Trophoblast cell (in vitro differentiated cells and primary cell): Measurements from ENCODE around the gene MAPT.

Experiments
- DNase-seq, 2 donors: peaks; one replicate each; pipeline ENCODE4 v3.0.0-alpha.2; 2016
- H2AFZ ChIP-seq: 2 replicates; pipeline ENCODE4 v1.6.1; 2013; ENCODE audit warnings: low read length, moderate library complexity, mild to moderate bottlenecking; ENCODE audit not compliant: insufficient read depth, poor library complexity
- H2AK5ac ChIP-seq: 2 replicates; pipeline ENCODE4 v1.6.1; 2013; ENCODE audit warnings: mild to moderate bottlenecking, low read length
- H2BK120ac ChIP-seq: 2 replicates; pipeline ENCODE4 v1.6.1; 2013; ENCODE audit warnings: low read length, mild to moderate bottlenecking, moderate library complexity; ENCODE audit not compliant: insufficient read depth, poor library complexity
- H2BK12ac ChIP-seq: 2 replicates; pipeline ENCODE4 v1.6.1; 2013; ENCODE audit warnings: mild to moderate bottlenecking, low read length, moderate library complexity
- H2BK5ac ChIP-seq: 2 replicates; pipeline ENCODE4 v1.6.1; 2013; ENCODE audit warnings: low read length, low read depth, moderate library complexity, mild to moderate bottlenecking; ENCODE audit not compliant: poor library complexity
- H3K14ac ChIP-seq: 2 replicates; pipeline ENCODE4 v1.6.1; 2013; ENCODE audit warnings: mild to moderate bottlenecking, low read length
- H3K18ac ChIP-seq: 2 replicates; pipeline ENCODE4 v1.6.1; 2013; ENCODE audit warnings: mild to moderate bottlenecking, low read length
- H3K23ac ChIP-seq: 2 replicates; pipeline ENCODE4 v1.6.1; 2013; ENCODE audit warnings: low read length
- H3K27ac ChIP-seq: 2 replicates; pipeline ENCODE4 v1.5.1; 2013; ENCODE audit warnings: low read depth, mild to moderate bottlenecking, inconsistent platforms, low read length, moderate library complexity
- H3K27me3 ChIP-seq: 2 replicates; pipeline ENCODE4 v1.6.1; 2013; ENCODE audit warnings: inconsistent platforms, mild to moderate bottlenecking, low read length, moderate library complexity; ENCODE audit not compliant: insufficient read depth
- H3K36me3 ChIP-seq, 2 experiments: 1 replicate in 1 of 2; 2 replicates in 1 of 2; pipeline ENCODE4 v1.6.1; 2013; ENCODE audit warnings: low read length in 2 of 2, mild to moderate bottlenecking in 2 of 2, moderate library complexity in 1 of 2; ENCODE audit not compliant: insufficient read depth in 2 of 2, control insufficient read depth in 1 of 2
- H3K4ac ChIP-seq: 2 replicates; pipeline ENCODE4 v1.6.1; 2013; ENCODE audit warnings: low read depth, mild to moderate bottlenecking, low read length, moderate library complexity
- H3K4me1 ChIP-seq, 2 experiments: 1 replicate in 1 of 2; 2 replicates in 1 of 2; pipeline ENCODE4 v1.6.1; 2013; ENCODE audit warnings: low read length in 2 of 2, mild to moderate bottlenecking in 2 of 2, moderate library complexity in 1 of 2; ENCODE audit not compliant: insufficient read depth in 2 of 2, control insufficient read depth in 1 of 2
- H3K4me2 ChIP-seq: 2 replicates; pipeline ENCODE4 v1.6.1; 2013; ENCODE audit warnings: inconsistent platforms, mild to moderate bottlenecking, low read length, moderate library complexity
- H3K4me3 ChIP-seq: 2 replicates; pipeline ENCODE4 v1.5.1; 2013; ENCODE audit warnings: mild to moderate bottlenecking, low read depth, low read length, inconsistent platforms
- H3K79me1 ChIP-seq: one replicate; pipeline ENCODE4 v1.6.1; 2013; ENCODE audit warnings: low read length
- H3K79me2 ChIP-seq: 2 replicates; pipeline ENCODE4 v1.6.1; 2013; ENCODE audit warnings: low read length, mild to moderate bottlenecking; ENCODE audit not compliant: control insufficient read depth, insufficient read depth, poor library complexity
- H3K9ac ChIP-seq: 2 replicates; pipeline ENCODE4 v1.6.1; 2013; ENCODE audit warnings: mild to moderate bottlenecking, low read length
- H3K9me3 ChIP-seq: 2 replicates; pipeline ENCODE4 v1.6.1; 2013; ENCODE audit warnings: low read depth, mild to moderate bottlenecking, control low read depth, inconsistent platforms, low read length; ENCODE audit not compliant: insufficient read depth
- H4K12ac ChIP-seq: 2 replicates; pipeline ENCODE4 v1.6.1; 2013; ENCODE audit warnings: low read depth, mild to moderate bottlenecking, low read length, moderate library complexity
- H4K8ac ChIP-seq: 2 replicates; pipeline ENCODE4 v1.6.1; 2013; ENCODE audit warnings: low read depth, mild to moderate bottlenecking, low read length, moderate library complexity
- H4K91ac ChIP-seq: one replicate; pipeline ENCODE4 v1.6.1; 2013; ENCODE audit warnings: low read depth, mild to moderate bottlenecking, low read length, moderate library complexity
- WGBS: extraction: QIAGEN DNeasy Blood & Tissue Kit; methylation state at CpG from one replicate; pipeline ENCODE4 v1.1.7; 2013; ENCODE audit warnings: missing lambda C conversion rate; ENCODE audit not compliant: insufficient read length, insufficient coverage; ENCODE audit errors: extremely low coverage; 5-methylcytosine and 5-hydroxymethylcytosine counted together

MAPT gene

DNA sequence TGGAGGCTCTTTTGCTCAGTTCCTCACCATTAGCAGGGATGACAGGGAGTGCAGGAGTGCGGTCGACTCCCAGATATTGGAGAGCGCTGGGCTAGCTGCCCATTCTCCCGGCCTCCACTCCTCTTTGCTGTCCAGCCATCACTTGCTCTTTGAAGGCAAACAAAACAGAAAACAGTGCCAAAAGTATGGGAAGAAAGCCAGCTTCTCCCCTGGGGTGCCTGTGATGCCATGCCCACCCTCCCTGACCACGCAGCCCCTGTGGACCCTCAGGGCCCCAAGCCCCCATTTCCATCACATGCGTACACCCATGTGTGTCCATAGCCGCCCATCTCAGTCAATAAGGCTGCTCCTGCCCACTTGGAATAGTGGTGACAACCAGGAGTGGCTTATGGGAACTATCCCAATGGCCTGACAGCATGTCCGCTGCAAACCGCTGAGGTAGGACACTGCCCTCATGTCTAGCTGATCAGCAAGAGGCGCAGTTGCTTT is 30.0 kb downstream of the MAPT start:
- Histone ChIP-seq H3K9me3 (peaks cover 4% of the 10 kb centered on the region), H2BK12ac (no peak overlapping the region)
- WGBS = no CpG with 5 or more reads among the region's 10 CpGs

DNA sequence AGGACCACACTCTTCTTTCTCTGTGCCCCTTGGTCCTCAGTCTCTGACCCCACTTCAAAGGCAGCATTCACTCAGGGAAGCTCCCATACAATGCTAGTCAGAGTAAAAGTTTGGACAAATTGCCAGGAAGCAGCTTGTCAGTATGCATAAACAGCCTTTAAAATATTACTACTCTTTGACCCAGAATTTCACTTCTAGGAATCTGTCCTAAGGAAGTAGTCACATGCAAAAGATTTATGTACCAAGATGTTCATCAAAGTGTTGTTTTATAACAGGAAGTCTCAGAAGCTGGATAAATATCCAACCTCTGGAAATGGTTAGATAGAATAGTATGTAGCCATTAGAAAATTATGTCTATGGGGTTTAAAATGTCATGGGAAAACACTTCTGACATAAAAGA is 31.0 kb downstream of the MAPT start:
- no peak overlapping the region for H4K8ac ChIP-seq
- H3K4me3 ChIP-seq = no peak overlapping the region
- no peak overlapping the region for H2AFZ ChIP-seq
- no peak overlapping the region for H4K12ac ChIP-seq
- no peak overlapping the region for H2BK12ac ChIP-seq
- no peaks in the 10 kb centered on the region for H3K36me3 ChIP-seq
- no peak overlapping the region for H3K14ac ChIP-seq
- H3K4ac ChIP-seq = no peak overlapping the region
- no peak overlapping the region for H3K27ac ChIP-seq
- no peaks in the 10 kb centered on the region for H3K79me1 ChIP-seq
- no peak overlapping the region for H2BK120ac ChIP-seq
- H3K9me3 ChIP-seq = peaks cover 4% of the 10 kb centered on the region
- H3K23ac ChIP-seq = no peak overlapping the region
- no peaks in the 10 kb centered on the region for H3K79me2 ChIP-seq
- H3K18ac ChIP-seq = no peak overlapping the region
- DNase-seq = no peak
- no peak overlapping the region for H2AK5ac ChIP-seq
- no peak overlapping the region for H2BK5ac ChIP-seq
- H3K27me3 ChIP-seq = no peaks in the 10 kb centered on the region
- no peak overlapping the region for H4K91ac ChIP-seq
- no peak overlapping the region for H3K9ac ChIP-seq
- H3K4me1 ChIP-seq = no peaks in the 10 kb centered on the region
- H3K4me2 ChIP-seq = no peak overlapping the region

More for the DNA sequence above, 30.0 kb downstream of the MAPT start:
- no peaks in the 10 kb centered on the region for H3K36me3 ChIP-seq
- no peaks in the 10 kb centered on the region for H3K79me2 ChIP-seq
- H3K4me1 ChIP-seq = no peaks in the 10 kb centered on the region
- H3K27ac ChIP-seq = no peak overlapping the region
- no peaks in the 10 kb centered on the region for H3K27me3 ChIP-seq
- H3K14ac ChIP-seq = no peak overlapping the region
- no peak overlapping the region for H2AFZ ChIP-seq
- H3K4ac ChIP-seq = no peak overlapping the region
- H3K79me1 ChIP-seq = no peaks in the 10 kb centered on the region
- no peak overlapping the region for H2AK5ac ChIP-seq
- no peak overlapping the region for H3K9ac ChIP-seq
- peak overlapping the region; percentile 30 for H3K4me3 ChIP-seq
- no peak overlapping the region for H3K4me2 ChIP-seq
- H2BK5ac ChIP-seq = no peak overlapping the region
- no peak for DNase-seq
- no peak overlapping the region for H4K8ac ChIP-seq
- no peak overlapping the region for H3K18ac ChIP-seq
- H3K23ac ChIP-seq = no peak overlapping the region
- no peak overlapping the region for H2BK120ac ChIP-seq
- no peak overlapping the region for H4K12ac ChIP-seq
- H4K91ac ChIP-seq = no peak overlapping the region

- Histone ChIP-seq H2BK120ac (no peak overlapping the region), H3K27ac (no peak overlapping the region), H2BK5ac (no peak overlapping the region), H3K18ac (no peak overlapping the region), H3K79me1 (no peaks in the 10 kb centered on the region), H3K23ac (no peak overlapping the region), H4K12ac (no peak overlapping the region), H2AK5ac (no peak overlapping the region), H3K9ac (peak overlapping the region; percentile 21), H2BK12ac (no peak overlapping the region), H3K9me3 (peaks cover 4% of the 10 kb centered on the region), H3K36me3 (no peaks in the 10 kb centered on the region), H3K4ac (no peak overlapping the region), H3K4me3 (no peak overlapping the region), H3K14ac (no peak overlapping the region), H4K91ac (no peak overlapping the region), H3K79me2 (no peaks in the 10 kb centered on the region), H4K8ac (no peak overlapping the region), H3K4me2 (no peak overlapping the region), H3K4me1 (no peaks in the 10 kb centered on the region), H3K27me3 (no peaks in the 10 kb centered on the region), H2AFZ (no peak overlapping the region)
- DNase-seq = no peak
- no CpG with 5 or more reads among the region's 4 CpGs for WGBS
These were observed 32.9 kb downstream of the MAPT start for GRCh38 chr17:45927247-45927646.

- Histone ChIP-seq H3K9me3 (peaks cover 4% of the 10 kb centered on the region), H3K79me2 (no peaks in the 10 kb centered on the region), H2BK120ac (no peak overlapping the region), H2BK12ac (no peak overlapping the region), H3K9ac (no peak overlapping the region), H3K27ac (no peak overlapping the region), H3K18ac (no peak overlapping the region), H3K4me2 (no peak overlapping the region), H2AK5ac (no peak overlapping the region), H4K91ac (no peak overlapping the region), H2BK5ac (no peak overlapping the region), H3K27me3 (no peaks in the 10 kb centered on the region), H4K8ac (no peak overlapping the region), H3K23ac (no peak overlapping the region), H3K79me1 (no peaks in the 10 kb centered on the region), H3K4me1 (no peaks in the 10 kb centered on the region), H3K14ac (no peak overlapping the region), H2AFZ (no peak overlapping the region), H3K4me3 (no peak overlapping the region), H3K4ac (no peak overlapping the region), H3K36me3 (no peaks in the 10 kb centered on the region), H4K12ac (no peak overlapping the region)
- no peak for DNase-seq
- WGBS = no CpG with 5 or more reads among the region's 1 CpG
These were observed 35.0 kb downstream of the MAPT start for GRCh38 chr17:45929344-45929743.
